ENCODE measurements around the gene FEN1. TPM values are rescaled to one million over a fixed set of nuclear protein-coding genes. Genes with fewer than 3 reads are reported as not detected.

Gene FEN1
- total and polyA plus RNA-seq, 2 of the 13 experiments (the other 11 are each of a cell fraction or from before 2014, with no cell fraction given) = 12.4 to 102 TPM

- TF ChIP-seq PRPF4 (IDR thresholded peaks at IDR 0.05; ENCODE audit: low read depth, low read length, poor library complexity, severe bottlenecking) = no peak
- peak; percentile 74 for TF ChIP-seq HMG20B (CRISPR knock-in tag; conservative IDR thresholded peaks at IDR 0.05)
- TF ChIP-seq MED1 (CRISPR knock-in tag; IDR thresholded peaks at IDR 0.05) = peak; percentile 84
- no peak for TF ChIP-seq SIN3A (IDR thresholded peaks at IDR 0.05; ENCODE audit: borderline replicate concordance, low read depth, low read length)
- TF ChIP-seq YEATS4 (CRISPR knock-in tag; IDR thresholded peaks at IDR 0.05; ENCODE audit: borderline replicate concordance) = peak; percentile 84
- TF ChIP-seq HOXA3 (CRISPR knock-in tag; IDR thresholded peaks at IDR 0.05) = peak; percentile 86
- peak; percentile 76 for TF ChIP-seq HDAC1 (CRISPR knock-in tag; IDR thresholded peaks at IDR 0.05)
- TF ChIP-seq CBFB (CRISPR knock-in tag; IDR thresholded peaks at IDR 0.05) = no peak
- TF ChIP-seq FOXJ3 (CRISPR knock-in tag; IDR thresholded peaks at IDR 0.05; ENCODE audit: borderline replicate concordance) = no peak; the same call in none of the 2 replicates
- TF ChIP-seq ZNF484 (CRISPR knock-in tag; IDR thresholded peaks at IDR 0.05; ENCODE audit: borderline replicate concordance, low read depth) = no peak
- TF ChIP-seq REST (IDR thresholded peaks at IDR 0.05; ENCODE audit: borderline replicate concordance in 1 of 2, low read depth in 1 of 2, low read length in 2 of 2) = no peak
- no peak for TF ChIP-seq SRY (CRISPR knock-in tag; IDR thresholded peaks at IDR 0.05)
- TF ChIP-seq CTCF (CRISPR knock-in tag; IDR thresholded peaks at IDR 0.05) = peak; percentile 10; the same call in 1 of the 2 replicates
- no peak for TF ChIP-seq RNF219 (CRISPR knock-in tag; IDR thresholded peaks at IDR 0.05)
- no peak for TF ChIP-seq ARNT (IDR thresholded peaks at IDR 0.05)
- no peak for TF ChIP-seq ZNF10 (CRISPR knock-in tag; IDR thresholded peaks at IDR 0.05; ENCODE audit: borderline replicate concordance, low read depth)
- TF ChIP-seq ZBTB43 (CRISPR knock-in tag; conservative IDR thresholded peaks at IDR 0.05) = peak; percentile 77; the same call in 1 of the 2 replicates
- TF ChIP-seq MXI1 (IDR thresholded peaks at IDR 0.05; ENCODE audit: borderline replicate concordance, low read depth, low read length) = peak; percentile 27; the same call in 1 of the 3 replicates
- peak; percentile 30; the same call in 1 of the 2 replicates for TF ChIP-seq JUN (CRISPR knock-in tag; IDR thresholded peaks at IDR 0.05)
- TF ChIP-seq RNF2 (conservative IDR thresholded peaks at IDR 0.05; ENCODE audit: low read depth) = no peak
- no peak for TF ChIP-seq NAIF1 (CRISPR knock-in tag; IDR thresholded peaks at IDR 0.05; ENCODE audit: borderline replicate concordance)
Measured at GRCh38 chr11:61756452-61757212, 36.1 kb upstream of the FEN1 start (continued).
